ENCODE results near the gene SHC1.
A peak's percentile ranks its signal among the peaks of the same experiment; 100 is the strongest.

Gene SHC1

DNA sequence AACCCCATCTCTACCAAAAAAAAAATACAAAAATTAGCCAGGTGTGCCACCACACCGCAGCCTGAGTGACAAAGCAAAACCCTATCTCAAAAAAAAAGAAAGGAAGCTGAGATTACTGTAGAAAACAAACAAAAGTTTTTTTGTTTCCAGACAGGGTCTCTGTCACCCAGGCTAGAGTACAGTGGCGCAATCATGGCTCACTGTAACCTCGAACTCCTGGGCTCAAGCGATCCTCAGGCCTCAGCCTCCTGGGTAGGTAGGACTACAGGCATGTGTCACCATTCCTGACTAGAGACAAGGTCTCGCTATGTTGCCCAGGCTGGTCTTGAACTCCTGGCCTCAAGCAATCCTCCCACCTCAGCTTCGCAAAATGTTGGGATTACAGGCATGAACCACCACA, 6.2 kb downstream of the SHC1 start:
- Histone ChIP-seq H3K4me1 (ENCODE audit: insufficient read depth, poor library complexity, severe bottlenecking) (peaks cover 23% of the 10 kb centered on the region), H3K27ac (ENCODE audit: poor library complexity, severe bottlenecking) (peak overlapping the region; percentile 99), H3K36me3 (ENCODE audit: low read depth) (peaks cover 77% of the 10 kb centered on the region), H3K9me3 (ENCODE audit: severe bottlenecking) (no peaks in the 10 kb centered on the region), H3K27me3 (ENCODE audit: insufficient read depth, poor library complexity, severe bottlenecking) (no peaks in the 10 kb centered on the region), H3K4me3 (ENCODE audit: severe bottlenecking) (no peak overlapping the region)
- ATAC-seq (ENCODE audit: low read depth) (no peak), DNase-seq (ENCODE audit: low spot score) (no peak)
- no peak for TF ChIP-seq CTCF (IDR thresholded peaks at IDR 0.05; ENCODE audit: poor library complexity, severe bottlenecking)

DNA sequence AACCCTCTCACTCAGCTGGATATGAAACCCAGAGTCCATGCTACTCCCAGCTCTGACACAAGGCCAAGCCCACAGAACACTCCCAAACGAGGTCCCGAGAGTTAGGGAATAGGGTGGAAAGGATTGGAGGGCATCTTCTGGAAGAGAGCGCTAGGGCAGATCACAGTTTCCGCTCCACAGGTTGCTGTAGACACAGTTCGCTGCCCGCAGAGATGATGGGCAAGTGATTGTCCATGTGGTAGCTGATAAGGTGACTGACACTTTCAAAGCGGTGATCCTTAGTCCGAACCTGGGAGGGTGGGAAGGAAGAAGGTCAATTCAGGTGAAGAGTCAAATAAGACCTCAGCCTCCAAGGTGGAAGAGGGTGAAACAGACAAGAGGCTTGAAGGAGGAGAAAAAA, 6.9 kb downstream of the SHC1 start:
- peak overlapping the region; percentile 99 for H3K27ac ChIP-seq (ENCODE audit: poor library complexity, severe bottlenecking)
- no peak for DNase-seq (ENCODE audit: low spot score)
- peaks cover 72% of the 10 kb centered on the region for H3K36me3 ChIP-seq (ENCODE audit: low read depth)
- H3K4me3 ChIP-seq (ENCODE audit: severe bottlenecking): no peak overlapping the region
- no peaks in the 10 kb centered on the region for H3K9me3 ChIP-seq (ENCODE audit: severe bottlenecking)
- peaks cover 22% of the 10 kb centered on the region for H3K4me1 ChIP-seq (ENCODE audit: insufficient read depth, poor library complexity, severe bottlenecking)
- TF ChIP-seq CTCF (IDR thresholded peaks at IDR 0.05; ENCODE audit: poor library complexity, severe bottlenecking): no peak
- H3K27me3 ChIP-seq (ENCODE audit: insufficient read depth, poor library complexity, severe bottlenecking): no peaks in the 10 kb centered on the region
- ATAC-seq (ENCODE audit: low read depth): no peak

- Histone ChIP-seq H3K4me3 (ENCODE audit: severe bottlenecking) (peak overlapping the region; percentile 86), H3K9me3 (ENCODE audit: severe bottlenecking) (no peaks in the 10 kb centered on the region), H3K4me1 (ENCODE audit: insufficient read depth, poor library complexity, severe bottlenecking) (peaks cover 14% of the 10 kb centered on the region), H3K27ac (ENCODE audit: poor library complexity, severe bottlenecking) (peak overlapping the region; percentile 99), H3K27me3 (ENCODE audit: insufficient read depth, poor library complexity, severe bottlenecking) (no peaks in the 10 kb centered on the region), H3K36me3 (ENCODE audit: low read depth) (peaks cover 65% of the 10 kb centered on the region)
- TF ChIP-seq CTCF (IDR thresholded peaks at IDR 0.05; ENCODE audit: poor library complexity, severe bottlenecking): no peak
- ATAC-seq (ENCODE audit: low read depth) (no peak), DNase-seq (ENCODE audit: low spot score) (no peak)
These were observed 7.7 kb downstream of the SHC1 start for GRCh38 chr1:154962795-154963330.

DNA sequence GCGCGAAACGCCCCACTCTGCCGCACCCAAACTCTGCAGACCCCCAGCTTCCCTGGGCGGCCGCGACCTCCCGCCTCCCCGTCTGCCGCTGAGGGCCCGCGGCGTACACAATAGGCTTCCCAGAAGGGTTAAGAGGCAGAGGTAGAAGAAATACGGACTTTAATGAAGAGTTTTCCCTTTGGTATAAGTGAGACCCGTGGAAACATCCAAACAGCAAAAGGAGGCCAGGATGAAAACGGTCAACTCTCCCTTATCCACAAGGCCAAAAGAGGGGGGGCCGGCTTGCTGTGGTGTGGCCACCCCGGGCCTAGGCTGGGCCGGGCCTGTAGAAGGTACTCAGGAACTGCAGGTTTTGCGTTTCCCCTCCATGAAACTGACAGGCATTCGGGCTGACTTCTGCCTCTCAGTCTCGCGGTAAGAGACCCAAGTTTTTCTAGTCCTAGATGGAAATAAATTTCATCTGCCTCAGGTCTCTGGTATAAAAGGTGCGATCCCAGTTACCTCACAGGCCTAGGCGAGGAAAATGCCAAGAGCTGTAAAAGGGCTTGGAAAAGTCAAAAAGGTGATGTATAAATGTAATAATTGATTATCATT, 8.3 kb downstream of the SHC1 start:
- Histone ChIP-seq H3K27ac (ENCODE audit: poor library complexity, severe bottlenecking) (peak overlapping the region; percentile 99), H3K9me3 (ENCODE audit: severe bottlenecking) (no peaks in the 10 kb centered on the region), H3K27me3 (ENCODE audit: insufficient read depth, poor library complexity, severe bottlenecking) (no peaks in the 10 kb centered on the region), H3K36me3 (ENCODE audit: low read depth) (peaks cover 58% of the 10 kb centered on the region), H3K4me1 (ENCODE audit: insufficient read depth, poor library complexity, severe bottlenecking) (peaks cover 8% of the 10 kb centered on the region), H3K4me3 (ENCODE audit: severe bottlenecking) (peak overlapping the region; percentile 86)
- TF ChIP-seq CTCF (IDR thresholded peaks at IDR 0.05; ENCODE audit: poor library complexity, severe bottlenecking): peak; percentile 57
- no peak for DNase-seq (ENCODE audit: low spot score)
- peak; percentile 13 for ATAC-seq (ENCODE audit: low read depth)

All from RWPE2 (cell line).